OCI-LY3 (cell line): ENCODE data around the gene KCNAB1.

Experiments used
- EZH2phosphoT487 ChIP-seq: fragments of 200-600 bp; shearing (Covaris generic); IDR thresholded peaks from 2 replicates; pipeline ENCODE4 v1.6.1; 2018; ENCODE audit warnings: antibody characterized with exemption, mixed run types, low read depth
- TF ChIP-seq, protein P1 (sequence below): fragments of 200-600, 300-600 bp; sonication (generic); IDR thresholded peaks from 2 replicates; pipeline ENCODE4 v1.5.1; 2014; ENCODE audit warnings: antibody characterized with exemption, low read length, low read depth

DNA sequence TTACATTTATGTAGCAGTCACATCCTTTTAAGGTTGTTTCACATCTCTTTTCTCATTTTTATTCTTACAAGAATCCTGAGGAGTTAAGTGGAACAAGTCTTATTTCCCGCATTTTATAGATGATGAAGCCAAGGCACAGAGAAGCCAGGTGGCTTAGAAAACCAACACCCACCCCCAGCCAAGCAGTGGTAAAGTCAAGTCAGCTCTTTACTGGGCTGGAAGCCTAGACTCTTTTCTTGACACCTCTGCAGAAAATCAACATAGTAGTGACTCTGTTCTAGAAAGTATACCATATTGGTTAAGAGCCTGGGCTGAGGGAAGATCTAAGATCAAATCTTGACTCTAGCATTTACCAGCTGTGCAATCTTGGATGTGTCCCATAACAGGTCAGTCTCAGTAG is 195.7 kb downstream of the KCNAB1 start:
- TF ChIP-seq, protein P1, sequence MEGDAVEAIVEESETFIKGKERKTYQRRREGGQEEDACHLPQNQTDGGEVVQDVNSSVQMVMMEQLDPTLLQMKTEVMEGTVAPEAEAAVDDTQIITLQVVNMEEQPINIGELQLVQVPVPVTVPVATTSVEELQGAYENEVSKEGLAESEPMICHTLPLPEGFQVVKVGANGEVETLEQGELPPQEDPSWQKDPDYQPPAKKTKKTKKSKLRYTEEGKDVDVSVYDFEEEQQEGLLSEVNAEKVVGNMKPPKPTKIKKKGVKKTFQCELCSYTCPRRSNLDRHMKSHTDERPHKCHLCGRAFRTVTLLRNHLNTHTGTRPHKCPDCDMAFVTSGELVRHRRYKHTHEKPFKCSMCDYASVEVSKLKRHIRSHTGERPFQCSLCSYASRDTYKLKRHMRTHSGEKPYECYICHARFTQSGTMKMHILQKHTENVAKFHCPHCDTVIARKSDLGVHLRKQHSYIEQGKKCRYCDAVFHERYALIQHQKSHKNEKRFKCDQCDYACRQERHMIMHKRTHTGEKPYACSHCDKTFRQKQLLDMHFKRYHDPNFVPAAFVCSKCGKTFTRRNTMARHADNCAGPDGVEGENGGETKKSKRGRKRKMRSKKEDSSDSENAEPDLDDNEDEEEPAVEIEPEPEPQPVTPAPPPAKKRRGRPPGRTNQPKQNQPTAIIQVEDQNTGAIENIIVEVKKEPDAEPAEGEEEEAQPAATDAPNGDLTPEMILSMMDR = no peak
- TF ChIP-seq EZH2phosphoT487 = no peak
